GM21447 (cell line): ENCODE measurements around the gene TMEM245.

Experiments
- ATAC-seq: cut with Tn5 transposase; IDR thresholded peaks from one replicate; pipeline ENCODE4 v1.9.1; 2021; ENCODE audit not compliant: unreplicated experiment

TMEM245 gene

GRCh38 chr9:109107402-109108240 is 12.1 kb downstream of the TMEM245 start:
- ATAC-seq: no peak

GRCh38 chr9:109101810-109102209 is 17.9 kb downstream of the TMEM245 start:
- ATAC-seq: peak; percentile 76

- ATAC-seq: no peak
Observed at GRCh38 chr9:109101202-109101595, 18.5 kb downstream of the TMEM245 start.

- ATAC-seq: no peak
Observed at GRCh38 chr9:109100543-109101201, 19.1 kb downstream of the TMEM245 start.

GRCh38 chr9:109098960-109099308 is 20.8 kb downstream of the TMEM245 start:
- no peak for ATAC-seq

- no peak for ATAC-seq
Observed at GRCh38 chr9:109098171-109098959, 21.4 kb downstream of the TMEM245 start.

DNA sequence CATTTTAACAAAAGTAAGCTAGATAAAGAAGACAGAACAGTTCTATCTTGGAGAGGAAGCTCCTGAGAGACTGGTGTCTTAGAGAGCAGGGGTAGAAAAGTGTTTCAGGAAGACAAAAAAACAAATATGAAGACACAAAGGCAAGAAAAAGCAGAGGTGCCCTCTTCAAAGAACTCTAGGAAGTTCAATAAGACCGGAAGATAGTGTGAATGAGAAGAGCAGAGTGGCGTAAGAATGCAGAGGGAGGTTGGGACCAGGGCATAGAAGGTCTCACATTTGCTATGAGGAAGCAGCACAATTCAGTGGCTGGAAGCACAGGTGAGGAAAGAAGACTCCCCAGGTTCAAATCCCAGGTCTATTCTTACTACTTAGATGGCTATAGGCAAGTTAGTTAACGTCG is 22.6 kb downstream of the TMEM245 start:
- ATAC-seq: no peak

- ATAC-seq: no peak
Observed at GRCh38 chr9:109095321-109095720, 24.4 kb downstream of the TMEM245 start.

DNA sequence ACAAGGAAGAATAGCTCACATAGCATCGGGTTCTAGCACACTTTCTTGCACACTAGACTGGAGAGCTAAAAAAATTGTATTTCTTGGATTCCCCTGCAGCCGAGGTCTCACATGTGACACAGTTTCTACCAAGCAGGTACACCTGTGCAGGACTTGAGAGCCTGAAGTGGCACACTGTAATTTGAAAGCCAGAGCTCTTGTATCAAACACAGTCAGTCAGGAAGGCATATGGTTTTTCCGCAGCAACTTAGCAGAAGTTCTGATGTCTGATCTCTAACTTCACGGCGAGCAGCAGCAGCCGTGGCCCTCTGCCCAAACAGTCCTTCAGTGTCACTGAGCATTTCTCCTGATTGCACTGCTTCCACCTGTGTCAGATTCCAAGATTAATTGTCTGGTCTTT is 25.5 kb downstream of the TMEM245 start:
- ATAC-seq: no peak

GRCh38 chr9:109092587-109092986 is 27.2 kb downstream of the TMEM245 start:
- ATAC-seq: no peak

- no peak for ATAC-seq
Observed at GRCh38 chr9:109092051-109092580, 27.6 kb downstream of the TMEM245 start.

DNA sequence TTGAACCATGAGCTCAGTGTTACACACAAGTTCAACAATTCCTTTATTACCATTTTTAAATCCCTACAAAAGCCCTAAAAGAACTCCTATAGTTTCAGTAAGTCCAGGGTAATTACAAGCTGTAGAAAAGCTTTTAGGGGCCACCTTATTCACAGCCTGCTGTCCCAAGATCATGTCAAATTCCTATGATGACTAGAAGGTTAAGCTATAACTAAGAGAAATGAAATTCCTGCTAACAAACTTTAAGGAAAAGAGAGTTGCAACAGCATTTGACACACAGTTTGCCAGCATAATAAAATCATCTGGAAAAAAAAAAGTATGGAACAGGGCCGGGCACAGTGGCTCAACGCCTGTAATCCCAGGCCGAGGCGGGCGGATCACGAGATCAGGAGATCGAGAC is 31.5 kb downstream of the TMEM245 start:
- ATAC-seq: no peak

DNA sequence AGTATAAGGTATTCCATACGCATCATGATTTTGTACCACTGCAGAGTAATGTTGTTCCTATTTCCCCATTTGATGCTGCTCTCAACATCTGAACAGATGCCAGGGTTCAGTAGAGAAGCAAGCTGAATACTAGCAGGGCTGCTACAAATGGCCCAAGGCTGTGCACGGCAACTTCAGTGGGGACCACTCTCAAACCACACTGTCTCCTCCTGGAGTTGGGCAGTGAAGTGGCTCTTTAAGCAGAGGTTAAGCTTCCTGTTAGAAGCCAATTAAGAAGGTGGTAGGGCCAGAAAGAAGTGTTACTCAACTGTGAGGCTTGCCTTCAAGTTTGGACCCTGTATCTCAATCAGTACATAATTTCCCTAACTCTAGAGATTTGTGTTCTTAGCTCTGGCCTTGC is 32.0 kb downstream of the TMEM245 start:
- ATAC-seq: no peak

- peak; percentile 93 for ATAC-seq
Observed at GRCh38 chr9:109086221-109086620, 33.5 kb downstream of the TMEM245 start.

DNA sequence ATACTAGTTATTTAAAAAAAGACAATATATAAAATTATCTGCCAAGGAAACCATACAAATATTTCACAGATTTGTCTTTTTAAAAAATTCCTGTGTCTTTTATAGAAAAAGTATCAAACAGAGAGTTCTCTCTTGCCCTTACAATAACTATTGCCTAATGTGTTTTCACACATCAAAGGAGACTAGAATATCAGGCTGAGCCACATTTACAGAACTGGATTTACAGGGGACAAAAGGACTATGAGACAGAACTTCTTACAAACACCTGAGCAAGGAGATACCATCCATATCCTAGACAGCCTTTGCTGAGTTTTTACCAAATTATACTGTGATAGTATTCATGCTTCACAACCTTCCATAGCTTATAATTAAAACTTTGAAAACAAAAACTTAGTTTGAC is 34.2 kb downstream of the TMEM245 start:
- no peak for ATAC-seq

- no peak for ATAC-seq
Observed at GRCh38 chr9:109083813-109084405, 35.8 kb downstream of the TMEM245 start.

GRCh38 chr9:109083141-109083540 is 36.6 kb downstream of the TMEM245 start:
- ATAC-seq: no peak

GRCh38 chr9:109082091-109082620 is 37.6 kb downstream of the TMEM245 start:
- no peak for ATAC-seq

DNA sequence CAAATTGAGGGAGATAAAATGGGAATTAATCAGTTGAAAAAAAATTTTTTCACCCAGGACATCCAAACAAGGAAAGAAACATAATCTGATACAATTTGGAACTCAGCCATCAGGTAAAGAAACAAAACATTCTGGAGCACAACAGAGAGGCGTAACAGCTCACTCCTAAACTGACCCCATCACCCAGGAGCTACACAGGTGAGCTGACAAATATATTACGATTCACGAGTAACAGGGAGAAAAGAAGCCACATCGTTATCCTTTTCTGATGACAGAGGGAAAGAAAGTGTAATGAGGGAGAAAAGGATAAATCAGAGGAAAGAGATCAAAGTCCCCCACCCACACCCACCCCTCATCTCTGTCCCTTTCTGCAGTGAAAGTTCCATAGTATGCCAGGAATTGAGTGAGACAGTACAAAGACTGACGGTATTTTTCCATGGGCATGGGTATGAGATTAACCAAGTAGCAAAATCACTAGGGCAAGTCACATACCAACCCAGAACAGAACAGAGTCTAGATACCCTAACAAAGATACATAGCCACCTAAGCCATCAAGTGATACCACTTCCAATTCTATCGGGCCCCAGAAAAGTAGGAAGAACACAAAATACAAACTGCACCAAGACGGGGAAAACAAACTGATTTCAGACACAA is 45.4 kb downstream of the TMEM245 start:
- ATAC-seq: no peak

DNA sequence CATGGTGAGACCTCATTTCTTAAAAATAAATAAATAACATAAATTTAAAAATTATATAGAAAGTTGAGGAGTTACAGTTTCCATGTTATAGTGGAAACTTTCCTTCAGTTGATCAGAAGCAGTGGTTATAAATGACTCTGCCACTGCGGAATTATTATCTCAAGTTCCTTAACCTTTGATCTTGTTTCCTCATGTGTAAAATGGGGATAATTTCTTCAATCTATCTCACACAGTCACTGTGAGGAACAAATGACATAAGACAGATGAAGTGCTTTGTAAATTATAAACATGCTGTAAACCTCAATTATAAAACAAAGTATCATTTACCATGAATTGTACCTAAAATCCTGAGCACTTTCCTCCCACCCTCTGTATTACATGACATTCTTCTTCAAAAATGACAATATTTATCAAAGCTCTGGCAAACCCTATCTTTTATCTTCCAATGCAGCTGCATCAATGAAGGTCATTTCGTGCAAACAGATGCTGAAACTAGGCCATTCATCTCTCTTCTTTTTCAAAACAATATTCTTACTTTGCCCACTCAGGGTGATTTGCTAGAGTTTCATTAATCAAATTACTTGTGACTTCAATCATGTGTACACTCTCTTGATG is 46.8 kb downstream of the TMEM245 start:
- no peak for ATAC-seq
